ENCODE results near the gene PAQR5. TPM values are rescaled to one million over a fixed set of nuclear protein-coding genes. Genes with fewer than 3 reads are reported as not detected.

The PAQR5 gene
- total RNA-seq, 1 experiment from 2014 or later: 34.0 TPM

DNA sequence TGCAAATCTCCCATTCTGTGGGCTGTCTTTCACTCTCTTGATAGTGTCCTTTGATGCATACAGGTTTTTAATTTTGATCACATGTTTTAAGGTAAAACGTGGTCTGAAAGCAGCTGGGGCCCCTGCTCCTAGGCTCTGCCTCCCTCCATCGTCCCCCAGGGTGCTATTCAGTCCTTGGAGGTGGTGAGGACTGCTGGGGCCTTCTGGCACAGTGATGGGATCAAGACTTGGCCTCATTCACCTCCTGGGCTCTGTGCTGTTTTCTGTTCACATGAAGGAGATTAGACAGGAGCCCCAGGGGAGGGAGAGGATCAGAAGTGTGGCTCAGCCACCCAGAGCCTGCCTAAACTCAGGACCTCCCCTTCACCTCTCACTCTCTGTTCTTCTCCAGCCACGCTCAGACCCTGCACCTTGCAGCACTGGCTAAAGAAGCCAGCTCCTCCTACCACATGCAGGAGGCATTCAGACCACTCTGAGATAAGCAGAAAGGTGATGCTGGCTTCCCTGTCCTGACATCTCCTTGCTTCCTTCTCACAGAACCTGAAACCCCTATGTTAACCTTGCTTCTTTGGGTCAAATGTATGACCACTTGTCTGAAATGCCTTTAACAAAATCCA lies 43.9 kb downstream of the PAQR5 start:
- no peak for ATAC-seq
- intact Hi-C loops (cut with micrococcal nuclease): no loop called here
- H3K79me2 ChIP-seq (ENCODE audit: insufficient read depth, low read length): no peaks in the 10 kb centered on the region
- DNase-seq (ENCODE audit: low read depth, low spot score): no peak
- no peaks in the 10 kb centered on the region for H3K9me3 ChIP-seq (ENCODE audit: control insufficient read depth in 1 of 2, insufficient read depth in 1 of 2, low read depth in 1 of 2, low read length in 2 of 2)
- no peak overlapping the region for H2AFZ ChIP-seq (ENCODE audit: low read depth, low read length, poor library complexity, severe bottlenecking)
- no peak overlapping the region for H3K4me2 ChIP-seq (ENCODE audit: low read length)
- H3K4me3 ChIP-seq (replicated peaks in 1 of 2; ENCODE audit: low read depth in 1 of 2, low read length in 2 of 2): no peak overlapping the region
- CTCF ChIA-PET: no interaction called here
- no peak overlapping the region for H3K9ac ChIP-seq (ENCODE audit: low read length)
- POLR2A ChIA-PET: no interaction called here
- H3K27me3 ChIP-seq (ENCODE audit: insufficient read depth, low read length): no peaks in the 10 kb centered on the region
- H3K4me1 ChIP-seq (ENCODE audit: control insufficient read depth in 1 of 2, insufficient read depth in 2 of 2, low read length in 2 of 2): peaks cover 29 to 50% of the 10 kb centered on the region in 2 experiments
- no peaks in the 10 kb centered on the region for H4K20me1 ChIP-seq (ENCODE audit: insufficient read depth)
- no peaks in the 10 kb centered on the region for H3K36me3 ChIP-seq (ENCODE audit: control insufficient read depth in 1 of 2, insufficient read depth in 2 of 2, low read length in 2 of 2)
- BruUV-seq (replicated peaks): no TSS peak
- no peak overlapping the region for H3K27ac ChIP-seq (ENCODE audit: low read depth, low read length)
- RAD21 ChIA-PET (ENCODE audit: low non-redundant PET in 1 of 2, low total read pairs in 2 of 2, uncharacterized antibody in 2 of 2, unreplicated experiment in 2 of 2): no interaction called here
- TF ChIP-seq JUND (IDR thresholded peaks at IDR 0.05): no peak
- no peak for TF ChIP-seq RAD21 (IDR thresholded peaks at IDR 0.05; ENCODE audit: low read depth)
- TF ChIP-seq CEBPB (IDR thresholded peaks at IDR 0.05; ENCODE audit: low read depth): no peak
- TF ChIP-seq, protein P1, sequence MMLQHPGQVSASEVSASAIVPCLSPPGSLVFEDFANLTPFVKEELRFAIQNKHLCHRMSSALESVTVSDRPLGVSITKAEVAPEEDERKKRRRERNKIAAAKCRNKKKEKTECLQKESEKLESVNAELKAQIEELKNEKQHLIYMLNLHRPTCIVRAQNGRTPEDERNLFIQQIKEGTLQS (IDR thresholded peaks at IDR 0.05): no peak
- TF ChIP-seq EZH2 (IDR thresholded peaks at IDR 0.05): no peak
- TF ChIP-seq, protein P2, sequence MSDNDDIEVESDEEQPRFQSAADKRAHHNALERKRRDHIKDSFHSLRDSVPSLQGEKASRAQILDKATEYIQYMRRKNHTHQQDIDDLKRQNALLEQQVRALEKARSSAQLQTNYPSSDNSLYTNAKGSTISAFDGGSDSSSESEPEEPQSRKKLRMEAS (IDR thresholded peaks at IDR 0.05): no peak
- TF ChIP-seq SRF (IDR thresholded peaks at IDR 0.05; ENCODE audit: low read depth): no peak
- no peak for TF ChIP-seq POLR2AphosphoS5 (IDR thresholded peaks at IDR 0.05; ENCODE audit: low read depth, low read length)
- TF ChIP-seq POLR2A (IDR thresholded peaks at IDR 0.05; ENCODE audit: borderline replicate concordance, extremely low read depth, insufficient read depth, insufficient read length): no peak
- TF ChIP-seq, protein P3, sequence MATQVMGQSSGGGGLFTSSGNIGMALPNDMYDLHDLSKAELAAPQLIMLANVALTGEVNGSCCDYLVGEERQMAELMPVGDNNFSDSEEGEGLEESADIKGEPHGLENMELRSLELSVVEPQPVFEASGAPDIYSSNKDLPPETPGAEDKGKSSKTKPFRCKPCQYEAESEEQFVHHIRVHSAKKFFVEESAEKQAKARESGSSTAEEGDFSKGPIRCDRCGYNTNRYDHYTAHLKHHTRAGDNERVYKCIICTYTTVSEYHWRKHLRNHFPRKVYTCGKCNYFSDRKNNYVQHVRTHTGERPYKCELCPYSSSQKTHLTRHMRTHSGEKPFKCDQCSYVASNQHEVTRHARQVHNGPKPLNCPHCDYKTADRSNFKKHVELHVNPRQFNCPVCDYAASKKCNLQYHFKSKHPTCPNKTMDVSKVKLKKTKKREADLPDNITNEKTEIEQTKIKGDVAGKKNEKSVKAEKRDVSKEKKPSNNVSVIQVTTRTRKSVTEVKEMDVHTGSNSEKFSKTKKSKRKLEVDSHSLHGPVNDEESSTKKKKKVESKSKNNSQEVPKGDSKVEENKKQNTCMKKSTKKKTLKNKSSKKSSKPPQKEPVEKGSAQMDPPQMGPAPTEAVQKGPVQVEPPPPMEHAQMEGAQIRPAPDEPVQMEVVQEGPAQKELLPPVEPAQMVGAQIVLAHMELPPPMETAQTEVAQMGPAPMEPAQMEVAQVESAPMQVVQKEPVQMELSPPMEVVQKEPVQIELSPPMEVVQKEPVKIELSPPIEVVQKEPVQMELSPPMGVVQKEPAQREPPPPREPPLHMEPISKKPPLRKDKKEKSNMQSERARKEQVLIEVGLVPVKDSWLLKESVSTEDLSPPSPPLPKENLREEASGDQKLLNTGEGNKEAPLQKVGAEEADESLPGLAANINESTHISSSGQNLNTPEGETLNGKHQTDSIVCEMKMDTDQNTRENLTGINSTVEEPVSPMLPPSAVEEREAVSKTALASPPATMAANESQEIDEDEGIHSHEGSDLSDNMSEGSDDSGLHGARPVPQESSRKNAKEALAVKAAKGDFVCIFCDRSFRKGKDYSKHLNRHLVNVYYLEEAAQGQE (IDR thresholded peaks at IDR 0.05; ENCODE audit: low read depth): no peak
- TF ChIP-seq FOSL1 (IDR thresholded peaks at IDR 0.05; ENCODE audit: low read depth): no peak
- no peak for TF ChIP-seq EGR1 (IDR thresholded peaks at IDR 0.05; ENCODE audit: low read depth)
- no peak for TF ChIP-seq YY1 (IDR thresholded peaks at IDR 0.05; ENCODE audit: extremely low read depth, insufficient replicate concordance, low read depth, low read length)
- H3K9me2 ChIP-seq (ENCODE audit: insufficient read depth): no peaks in the 10 kb centered on the region

Data from HCT116 (cell line).